ENCODE results near the gene RNFT2.

RNFT2 gene

DNA sequence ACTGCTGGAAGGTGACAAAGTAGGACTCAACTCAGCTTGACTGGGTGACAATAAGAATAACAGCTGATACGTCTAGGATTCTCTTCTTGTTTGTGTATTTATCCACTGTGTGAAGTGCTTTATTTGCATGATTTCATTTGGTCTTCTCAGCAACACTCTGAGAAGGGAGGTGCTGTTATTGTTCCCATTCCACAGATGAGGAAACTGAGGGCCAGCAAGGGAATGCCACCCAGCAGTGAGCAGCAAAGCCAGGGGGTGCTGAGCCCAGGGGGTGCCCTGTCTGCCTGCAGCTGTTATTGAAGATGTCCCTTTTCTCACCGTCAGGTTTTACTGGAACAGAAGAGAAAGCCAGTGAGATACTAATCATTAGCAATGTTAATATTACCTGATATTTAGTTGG, 62.8 kb downstream of the RNFT2 start:
- Histone ChIP-seq H3K4me3 (ENCODE audit: low read depth, low read length) (no peak overlapping the region), H3K9me3 (ENCODE audit: control insufficient read depth, insufficient read depth, low read depth, low read length) (no peaks in the 10 kb centered on the region), H3K4me1 (ENCODE audit: control insufficient read depth, insufficient read depth, low read length) (no peaks in the 10 kb centered on the region), H3K27ac (ENCODE audit: extremely low read depth, low read depth, low read length) (no peak overlapping the region), H3K36me3 (ENCODE audit: control insufficient read depth in 2 of 2, insufficient read depth in 1 of 2, low read length in 2 of 2) (peaks cover 0 to 8% of the 10 kb centered on the region in 2 experiments; a peak in 2 of 3 replicates)
- CTCF ChIA-PET: interaction anchor here (0.6 kb wide), 1 partner anchor 113 kb away, joined by 3 read pairs; no protein-coding TSS in a partner anchor
- TF ChIP-seq, protein P1, sequence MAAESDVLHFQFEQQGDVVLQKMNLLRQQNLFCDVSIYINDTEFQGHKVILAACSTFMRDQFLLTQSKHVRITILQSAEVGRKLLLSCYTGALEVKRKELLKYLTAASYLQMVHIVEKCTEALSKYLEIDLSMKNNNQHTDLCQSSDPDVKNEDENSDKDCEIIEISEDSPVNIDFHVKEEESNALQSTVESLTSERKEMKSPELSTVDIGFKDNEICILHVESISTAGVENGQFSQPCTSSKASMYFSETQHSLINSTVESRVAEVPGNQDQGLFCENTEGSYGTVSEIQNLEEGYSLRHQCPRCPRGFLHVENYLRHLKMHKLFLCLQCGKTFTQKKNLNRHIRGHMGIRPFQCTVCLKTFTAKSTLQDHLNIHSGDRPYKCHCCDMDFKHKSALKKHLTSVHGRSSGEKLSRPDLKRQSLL (tag by site-specific recombination; IDR thresholded peaks at IDR 0.05): no peak
- TF ChIP-seq ZNF311 (tag by site-specific recombination; IDR thresholded peaks at IDR 0.05; ENCODE audit: borderline replicate concordance) (no peak), ZNF175 (tag by site-specific recombination; IDR thresholded peaks at IDR 0.05) (no peak), ZNF121 (tag by site-specific recombination; IDR thresholded peaks at IDR 0.05) (no peak), HOXA7 (CRISPR knock-in tag; IDR thresholded peaks at IDR 0.05; ENCODE audit: borderline replicate concordance) (no peak), MZF1 (tag by site-specific recombination; IDR thresholded peaks at IDR 0.05; ENCODE audit: borderline replicate concordance) (no peak), ZNF239 (tag by site-specific recombination; IDR thresholded peaks at IDR 0.05) (no peak), ZNF677 (tag by site-specific recombination; IDR thresholded peaks at IDR 0.05) (no peak), ZNF394 (tag by site-specific recombination; IDR thresholded peaks at IDR 0.05; ENCODE audit: borderline replicate concordance) (no peak), ZNF624 (tag by site-specific recombination; IDR thresholded peaks at IDR 0.05) (no peak), ZNF843 (tag by site-specific recombination; IDR thresholded peaks at IDR 0.05) (no peak)
- TF ChIP-seq, protein P2, sequence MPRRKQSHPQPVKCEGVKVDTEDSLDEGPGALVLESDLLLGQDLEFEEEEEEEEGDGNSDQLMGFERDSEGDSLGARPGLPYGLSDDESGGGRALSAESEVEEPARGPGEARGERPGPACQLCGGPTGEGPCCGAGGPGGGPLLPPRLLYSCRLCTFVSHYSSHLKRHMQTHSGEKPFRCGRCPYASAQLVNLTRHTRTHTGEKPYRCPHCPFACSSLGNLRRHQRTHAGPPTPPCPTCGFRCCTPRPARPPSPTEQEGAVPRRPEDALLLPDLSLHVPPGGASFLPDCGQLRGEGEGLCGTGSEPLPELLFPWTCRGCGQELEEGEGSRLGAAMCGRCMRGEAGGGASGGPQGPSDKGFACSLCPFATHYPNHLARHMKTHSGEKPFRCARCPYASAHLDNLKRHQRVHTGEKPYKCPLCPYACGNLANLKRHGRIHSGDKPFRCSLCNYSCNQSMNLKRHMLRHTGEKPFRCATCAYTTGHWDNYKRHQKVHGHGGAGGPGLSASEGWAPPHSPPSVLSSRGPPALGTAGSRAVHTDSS (tag by site-specific recombination; IDR thresholded peaks at IDR 0.05): no peak
- TF ChIP-seq, protein P3, sequence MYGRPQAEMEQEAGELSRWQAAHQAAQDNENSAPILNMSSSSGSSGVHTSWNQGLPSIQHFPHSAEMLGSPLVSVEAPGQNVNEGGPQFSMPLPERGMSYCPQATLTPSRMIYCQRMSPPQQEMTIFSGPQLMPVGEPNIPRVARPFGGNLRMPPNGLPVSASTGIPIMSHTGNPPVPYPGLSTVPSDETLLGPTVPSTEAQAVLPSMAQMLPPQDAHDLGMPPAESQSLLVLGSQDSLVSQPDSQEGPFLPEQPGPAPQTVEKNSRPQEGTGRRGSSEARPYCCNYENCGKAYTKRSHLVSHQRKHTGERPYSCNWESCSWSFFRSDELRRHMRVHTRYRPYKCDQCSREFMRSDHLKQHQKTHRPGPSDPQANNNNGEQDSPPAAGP (tag by site-specific recombination; IDR thresholded peaks at IDR 0.05): no peak
- POLR2A ChIA-PET: no interaction called here

DNA sequence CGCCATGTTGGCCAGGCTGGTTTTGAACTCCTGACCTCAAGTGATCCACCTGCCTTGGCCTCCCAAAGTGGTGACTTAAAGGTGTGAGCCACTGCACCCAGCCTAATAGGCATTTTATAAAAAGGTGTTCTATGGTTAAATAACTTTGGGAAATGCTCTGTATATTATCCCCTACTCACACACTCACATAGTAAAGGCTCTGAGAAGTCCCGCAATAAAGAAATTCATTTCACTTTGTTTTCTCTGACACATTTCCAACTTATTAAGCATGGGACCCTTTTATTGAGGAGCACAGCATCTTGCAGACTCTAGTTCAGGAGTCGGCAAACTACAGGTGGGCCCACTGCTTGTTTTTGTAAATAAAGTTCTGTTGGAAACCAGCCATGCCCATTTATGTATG, 63.9 kb downstream of the RNFT2 start:
- Histone ChIP-seq H3K4me1 (ENCODE audit: control insufficient read depth, insufficient read depth, low read length) (no peaks in the 10 kb centered on the region), H3K9me3 (ENCODE audit: control insufficient read depth, insufficient read depth, low read depth, low read length) (no peaks in the 10 kb centered on the region), H3K4me3 (ENCODE audit: low read depth, low read length) (no peak overlapping the region), H3K27ac (ENCODE audit: extremely low read depth, low read depth, low read length) (no peak overlapping the region), H3K36me3 (ENCODE audit: control insufficient read depth in 2 of 2, insufficient read depth in 1 of 2, low read length in 2 of 2) (peaks cover 0 to 8% of the 10 kb centered on the region in 2 experiments; a peak in 2 of 3 replicates)
- ChIA-PET CTCF (no interaction called here), POLR2A (no interaction called here)
- TF ChIP-seq ZNF239 (tag by site-specific recombination; IDR thresholded peaks at IDR 0.05) (peak; percentile 85), RBAK (tag by site-specific recombination; IDR thresholded peaks at IDR 0.05) (no peak)

DNA sequence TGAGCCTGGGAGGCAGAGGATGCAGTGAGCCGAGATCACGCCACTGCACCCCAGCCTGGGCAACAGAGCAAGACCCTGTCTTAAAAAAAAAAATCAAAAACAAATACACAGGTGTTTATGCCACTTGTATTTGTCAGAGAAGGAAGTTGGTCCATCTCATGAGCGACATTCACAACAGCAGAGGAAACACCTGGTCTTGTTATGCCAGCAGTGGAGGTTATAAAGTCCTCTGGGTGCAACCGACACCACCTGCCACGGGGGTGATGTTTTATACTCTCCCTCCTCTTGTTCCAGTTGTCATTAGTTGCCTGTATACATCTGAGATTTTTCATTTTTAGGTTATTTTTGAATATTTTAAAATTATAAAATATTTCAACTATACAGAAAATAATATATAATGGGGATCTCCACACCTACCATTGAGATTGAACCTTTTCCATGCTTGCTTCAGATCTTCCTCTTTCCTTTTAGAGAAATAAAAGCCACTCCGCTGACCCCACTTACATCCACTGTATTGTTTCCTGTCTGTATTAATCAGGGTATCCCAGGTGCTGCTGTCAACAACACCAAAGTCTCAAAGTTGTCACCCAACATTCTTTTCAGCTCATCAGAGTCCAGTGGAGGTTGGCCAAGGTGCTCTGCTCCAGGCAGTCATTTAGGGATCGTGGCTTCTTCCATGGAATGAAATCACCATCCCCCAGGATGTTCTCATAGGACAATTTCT, 65.1 kb downstream of the RNFT2 start:
- Histone ChIP-seq H3K27ac (ENCODE audit: extremely low read depth, low read depth, low read length) (no peak overlapping the region), H3K36me3 (ENCODE audit: control insufficient read depth in 2 of 2, insufficient read depth in 1 of 2, low read length in 2 of 2) (peaks cover 0 to 8% of the 10 kb centered on the region in 2 experiments; a peak in 2 of 3 replicates), H3K4me3 (ENCODE audit: low read depth, low read length) (no peak overlapping the region), H3K9me3 (ENCODE audit: control insufficient read depth, insufficient read depth, low read depth, low read length) (no peaks in the 10 kb centered on the region), H3K4me1 (ENCODE audit: control insufficient read depth, insufficient read depth, low read length) (no peaks in the 10 kb centered on the region)
- ChIA-PET CTCF (interaction anchor here (0.6 kb wide), 1 partner anchor 137 kb away, joined by 3 read pairs; no protein-coding TSS in a partner anchor), POLR2A (no interaction called here)
- TF ChIP-seq GLI4 (tag by site-specific recombination; IDR thresholded peaks at IDR 0.05) (no peak), ZNF121 (tag by site-specific recombination; IDR thresholded peaks at IDR 0.05) (0 out of 2 replicates have a peak, but pooled peaks have one; percentile 42), OSR2 (tag by site-specific recombination; IDR thresholded peaks at IDR 0.05) (no peak), SP7 (tag by site-specific recombination; IDR thresholded peaks at IDR 0.05) (no peak), GLIS2 (tag by site-specific recombination; IDR thresholded peaks at IDR 0.05) (no peak), ZNF311 (tag by site-specific recombination; IDR thresholded peaks at IDR 0.05; ENCODE audit: borderline replicate concordance) (no peak)
- TF ChIP-seq, protein P4, sequence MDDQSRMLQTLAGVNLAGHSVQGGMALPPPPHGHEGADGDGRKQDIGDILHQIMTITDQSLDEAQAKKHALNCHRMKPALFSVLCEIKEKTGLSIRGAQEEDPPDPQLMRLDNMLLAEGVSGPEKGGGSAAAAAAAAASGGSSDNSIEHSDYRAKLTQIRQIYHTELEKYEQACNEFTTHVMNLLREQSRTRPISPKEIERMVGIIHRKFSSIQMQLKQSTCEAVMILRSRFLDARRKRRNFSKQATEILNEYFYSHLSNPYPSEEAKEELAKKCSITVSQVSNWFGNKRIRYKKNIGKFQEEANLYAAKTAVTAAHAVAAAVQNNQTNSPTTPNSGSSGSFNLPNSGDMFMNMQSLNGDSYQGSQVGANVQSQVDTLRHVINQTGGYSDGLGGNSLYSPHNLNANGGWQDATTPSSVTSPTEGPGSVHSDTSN (CRISPR knock-in tag; IDR thresholded peaks at IDR 0.05): no peak
- TF ChIP-seq, protein P5, sequence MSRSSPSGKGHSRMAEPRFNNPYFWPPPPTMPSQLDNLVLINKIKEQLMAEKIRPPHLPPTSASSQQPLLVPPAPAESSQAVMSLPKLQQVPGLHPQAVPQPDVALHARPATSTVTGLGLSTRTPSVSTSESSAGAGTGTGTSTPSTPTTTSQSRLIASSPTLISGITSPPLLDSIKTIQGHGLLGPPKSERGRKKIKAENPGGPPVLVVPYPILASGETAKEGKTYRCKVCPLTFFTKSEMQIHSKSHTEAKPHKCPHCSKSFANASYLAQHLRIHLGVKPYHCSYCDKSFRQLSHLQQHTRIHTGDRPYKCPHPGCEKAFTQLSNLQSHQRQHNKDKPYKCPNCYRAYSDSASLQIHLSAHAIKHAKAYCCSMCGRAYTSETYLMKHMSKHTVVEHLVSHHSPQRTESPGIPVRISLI (tag by site-specific recombination; IDR thresholded peaks at IDR 0.05): no peak
